Measurements from ENCODE around the gene ANKS4B.
"Not testable (repeated sequence)": the region's sequence is repeated elsewhere in the genome, so short reads cannot be mapped to it uniquely, and the experiment has no call there.

Gene ANKS4B

DNA sequence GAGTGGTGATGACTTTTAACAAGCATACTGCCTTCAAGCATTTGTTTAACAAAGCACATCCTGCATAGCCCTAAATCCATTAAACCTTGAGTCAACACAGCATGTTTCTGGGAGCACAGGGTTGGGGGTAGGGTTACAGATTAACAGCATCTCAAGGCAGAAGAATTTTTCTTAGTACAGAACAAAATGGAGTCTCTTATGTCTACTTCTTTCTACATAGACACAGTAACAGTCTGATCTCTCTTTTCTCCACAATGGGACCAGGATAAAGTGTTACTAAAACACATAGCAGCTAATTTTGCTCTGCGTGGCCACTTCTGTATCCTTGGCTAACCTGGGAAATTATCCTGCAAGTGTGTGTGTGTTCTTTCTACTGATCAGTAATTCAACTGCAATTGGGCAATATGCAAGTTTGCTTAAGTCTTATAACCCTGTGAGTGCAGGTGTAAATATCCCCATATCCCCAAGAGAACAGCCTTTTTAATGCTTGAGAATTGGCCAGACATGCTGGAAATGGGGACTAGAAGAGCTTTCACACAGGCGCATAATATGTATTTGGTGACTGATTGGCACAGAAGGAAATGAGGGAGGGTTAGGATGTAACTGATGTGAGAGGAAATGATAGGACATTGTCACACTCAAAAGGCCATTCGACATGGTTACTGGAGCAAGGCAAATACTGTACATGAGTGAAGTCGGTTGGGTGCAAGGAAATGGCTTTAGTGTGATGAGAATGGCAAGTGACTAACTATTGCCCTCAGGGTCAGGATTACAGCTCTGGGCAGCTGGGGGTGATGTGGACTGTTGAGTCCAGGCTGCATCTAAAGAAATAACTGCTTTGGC is 10.8 kb upstream of the ANKS4B start:
- peak; percentile 78 for DNase-seq

- DNase-seq: no peak
Observed at GRCh38 chr16:21223787-21224186, 9.7 kb upstream of the ANKS4B start.

DNA sequence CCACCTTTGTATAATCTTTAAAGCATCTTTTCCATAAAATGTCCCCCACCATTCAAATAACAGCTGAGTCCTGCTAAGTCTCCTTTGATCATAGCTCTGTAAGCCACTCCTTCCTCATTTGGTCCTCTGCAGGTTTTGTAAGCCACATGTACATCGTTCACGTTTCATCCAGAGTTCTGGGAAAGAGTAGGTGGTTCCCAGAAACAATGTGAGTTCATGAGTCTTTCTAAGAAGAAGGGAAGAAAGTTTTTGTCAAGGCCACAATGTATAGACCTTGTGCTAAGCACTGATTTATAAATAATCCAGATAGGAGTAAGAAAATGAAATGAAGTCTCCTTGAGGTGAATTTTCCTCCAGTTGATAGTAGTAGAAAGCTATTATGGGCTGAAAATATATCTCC is 8.7 kb upstream of the ANKS4B start:
- DNase-seq: no peak

GRCh38 chr16:21226749-21227148 is 6.8 kb upstream of the ANKS4B start:
- DNase-seq: no peak

DNA sequence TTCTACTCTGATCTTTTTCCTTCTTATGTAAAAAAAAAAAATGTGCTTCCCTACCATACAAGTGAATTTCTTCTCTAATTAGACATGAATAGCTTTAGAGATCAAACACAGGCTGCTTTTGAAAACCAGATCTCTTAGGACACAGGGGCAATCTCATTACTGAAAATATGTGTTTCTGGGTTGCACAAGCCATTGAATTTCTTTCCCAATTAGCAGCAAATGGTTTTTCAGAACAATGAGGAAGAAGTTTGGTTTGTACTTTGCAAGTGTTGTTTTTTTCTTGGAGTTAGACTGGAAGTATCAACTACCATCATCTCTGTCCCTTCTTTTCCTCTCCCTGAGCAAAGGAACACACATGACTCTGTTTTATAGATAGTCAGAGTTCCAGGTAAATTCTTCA is 5.6 kb upstream of the ANKS4B start:
- DNase-seq: no peak

GRCh38 chr16:21228361-21228872 is 5.1 kb upstream of the ANKS4B start:
- DNase-seq: no peak

- DNase-seq: no peak
Observed at GRCh38 chr16:21233045-21233520, 416 bp upstream of the ANKS4B start.

DNA sequence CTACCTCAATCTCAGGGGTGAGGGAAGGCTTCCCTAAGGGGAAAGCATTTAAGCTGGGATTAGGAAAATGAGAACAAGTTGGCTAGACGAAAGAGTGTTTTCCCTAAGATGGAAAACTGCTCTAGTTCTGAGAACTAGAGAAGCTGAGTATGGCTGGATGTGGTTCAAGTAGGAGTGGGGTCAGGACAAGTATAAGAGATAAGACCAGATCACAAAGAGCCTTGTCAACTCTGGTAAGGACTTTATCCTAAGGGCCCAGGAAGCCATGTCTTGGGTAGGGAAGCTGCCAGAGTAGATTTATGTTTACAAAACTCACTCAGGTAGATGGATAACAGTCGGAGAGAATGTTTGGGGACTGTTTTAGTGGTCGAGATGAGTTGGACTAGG is 1.7 kb downstream of the ANKS4B start:
- no peak for DNase-seq

GRCh38 chr16:21236831-21237230 is 3.3 kb downstream of the ANKS4B start:
- no peak for DNase-seq

- no peak for DNase-seq
Observed at GRCh38 chr16:21239646-21240045, 6.1 kb downstream of the ANKS4B start.

DNA sequence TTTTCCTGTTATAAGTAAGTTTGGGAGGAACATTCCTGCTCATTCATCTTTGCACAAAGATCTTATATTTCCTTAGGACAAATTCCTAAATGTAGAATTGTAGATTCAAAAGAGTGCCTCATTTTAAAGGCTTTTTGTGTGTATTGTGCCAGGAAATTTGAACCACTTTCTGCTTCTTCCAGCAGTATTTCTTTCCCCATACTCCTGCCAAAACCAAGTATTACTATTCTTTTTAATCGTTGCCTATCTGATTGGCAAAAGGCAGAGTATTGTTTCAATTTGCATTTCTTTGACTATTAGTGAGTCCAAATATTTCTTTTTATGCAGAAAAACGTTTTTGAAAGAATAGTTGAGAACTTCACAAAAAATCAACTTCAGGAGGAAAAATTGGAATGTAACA is 9.3 kb downstream of the ANKS4B start:
- DNase-seq: no peak

DNA sequence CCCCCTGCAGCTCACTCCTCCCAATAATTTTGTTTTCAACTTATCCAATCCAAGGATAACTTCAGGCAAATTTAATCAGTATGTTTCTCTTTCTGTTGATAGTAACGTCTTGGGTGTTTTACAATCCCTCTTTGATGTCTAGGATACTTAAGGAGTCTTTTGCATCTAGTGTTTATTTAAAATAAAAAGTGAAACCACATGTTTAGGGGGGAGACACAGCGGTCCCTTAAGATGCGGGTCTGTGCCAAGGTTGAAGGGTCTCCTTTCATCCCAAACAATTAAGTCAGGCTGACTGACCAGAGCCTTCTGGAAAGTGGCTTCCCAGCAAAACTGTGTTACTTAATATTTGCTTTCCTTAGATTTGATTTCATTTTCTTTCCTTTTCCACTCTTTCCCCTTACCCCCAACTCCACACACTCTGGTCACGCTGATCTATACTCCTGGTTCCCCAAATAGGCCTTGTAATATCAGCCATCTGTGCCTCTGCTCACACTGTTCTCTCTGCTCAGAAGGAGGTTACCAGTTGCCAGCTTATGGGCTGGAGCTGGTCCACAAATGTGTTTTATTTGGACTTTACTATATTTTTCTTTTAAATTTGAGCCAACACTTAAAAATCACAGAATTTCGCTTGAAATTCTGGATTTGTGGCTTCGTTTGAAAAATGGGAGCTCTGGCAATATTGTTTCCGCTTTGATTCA is 11.2 kb downstream of the ANKS4B start:
- DNase-seq: no peak

- not testable (repeated sequence) for DNase-seq
Observed at GRCh38 chr16:21248179-21248578, 14.7 kb downstream of the ANKS4B start.

- no peak for DNase-seq
Observed at GRCh38 chr16:21250072-21250923, 16.8 kb downstream of the ANKS4B start.

- no peak for DNase-seq
Observed at GRCh38 chr16:21253470-21253869, 20.0 kb downstream of the ANKS4B start.

GRCh38 chr16:21256636-21257035 is 23.1 kb downstream of the ANKS4B start:
- no peak for DNase-seq

DNA sequence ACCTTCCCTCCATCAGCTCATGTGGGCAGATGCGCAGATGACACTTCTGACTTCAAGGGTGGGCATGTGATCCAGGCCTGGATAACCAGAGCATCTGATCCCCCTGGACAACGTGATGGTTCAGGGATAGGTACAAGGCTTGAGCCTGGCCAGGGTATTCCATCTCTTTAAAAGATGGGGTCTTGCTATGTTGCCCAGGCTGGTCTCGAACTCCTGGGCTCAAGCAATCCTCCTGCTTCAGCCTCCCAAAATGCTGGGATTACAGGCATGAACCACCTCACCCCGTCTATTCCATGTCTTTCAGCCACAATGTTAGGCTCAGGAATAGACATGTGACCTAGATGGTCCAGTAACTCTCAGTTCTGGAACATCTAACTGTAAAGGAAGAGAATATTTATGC is 23.8 kb downstream of the ANKS4B start:
- no peak for DNase-seq

- DNase-seq: peak; percentile 94
Observed at GRCh38 chr16:21260870-21261791, 27.6 kb downstream of the ANKS4B start.

GRCh38 chr16:21262779-21263639 is 29.5 kb downstream of the ANKS4B start:
- DNase-seq: no peak

DNA sequence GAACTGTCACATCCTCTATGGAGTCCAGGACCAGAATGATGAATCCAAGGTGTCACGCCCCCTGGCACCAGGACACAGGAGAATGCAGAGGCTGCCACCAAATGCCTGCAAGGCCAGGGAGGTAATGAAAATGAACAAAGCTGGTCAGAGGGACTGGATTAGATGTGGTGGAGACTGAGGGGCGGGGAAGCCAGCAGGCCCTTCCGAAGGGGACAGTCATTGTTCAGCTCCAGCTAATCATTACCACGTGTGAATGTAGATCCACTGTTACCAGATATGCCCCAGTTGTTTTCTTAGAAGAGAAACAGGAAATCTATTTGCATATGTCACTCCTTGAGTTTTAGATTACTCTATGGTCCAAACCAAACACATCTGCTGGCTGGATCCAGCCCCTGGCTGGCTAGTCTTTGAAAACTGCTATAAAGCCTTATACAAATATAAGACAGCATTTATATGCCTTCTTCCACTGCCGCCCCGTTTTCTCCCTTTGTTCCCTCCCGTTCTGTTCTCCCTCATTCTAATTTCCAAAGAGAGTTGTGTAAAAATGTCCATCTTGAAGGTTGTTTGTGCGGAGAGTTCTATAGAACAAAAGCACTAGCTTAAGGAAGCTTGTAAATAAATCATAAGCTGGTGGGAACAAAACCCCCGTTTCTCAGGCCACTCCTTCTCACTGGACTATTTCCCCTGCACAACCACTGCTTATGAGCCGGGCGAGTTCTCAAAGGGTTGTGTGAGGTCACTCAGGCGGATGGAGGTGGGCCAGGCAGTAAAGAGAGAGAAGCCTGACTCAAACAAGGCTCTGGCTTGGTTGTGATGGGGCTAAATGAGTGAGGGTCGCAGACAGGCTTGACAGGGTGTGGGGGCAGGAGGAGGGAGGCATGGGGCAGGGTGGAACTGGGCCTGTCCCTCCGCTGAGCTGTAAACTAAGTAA is 30.4 kb downstream of the ANKS4B start:
- DNase-seq: peak; percentile 95
